ENCODE measurements around the gene SHH. TPM values are rescaled to one million over a fixed set of nuclear protein-coding genes. Genes with fewer than 3 reads are reported as not detected.

The SHH gene
- total and polyA plus RNA-seq, 2 donors (not counting 3 experiments of a cell fraction or from before 2014, with no cell fraction given), result not detected

- dilution Hi-C loops (cut with MboI; ENCODE audit: extremely low pct_ligation_motif_present, low sequenced_read_pairs) (no loop called here), intact Hi-C loops (cut with micrococcal nuclease) (loop anchor here (10.0 kb wide), 1 partner anchor 596 kb away; no protein-coding TSS in a partner anchor)
- no peak for DNase-seq (ENCODE audit: low read depth, low spot score)
- no peaks in the 10 kb centered on the region for H3K36me3 ChIP-seq (ENCODE audit: control insufficient read depth in 2 of 2, extremely low read depth in 1 of 2, insufficient read depth in 2 of 2, low read length in 2 of 2)
- ChIA-PET CTCF (no interaction called here), POLR2A (no interaction called here)
- H2AFZ ChIP-seq (ENCODE audit: low read depth, low read length), result no peak overlapping the region
- H3K9me1 ChIP-seq (replicated peaks; ENCODE audit: control insufficient read depth, extremely low read depth, insufficient read depth, low read length), result no peaks in the 10 kb centered on the region
- H3K9me3 ChIP-seq (replicated peaks; ENCODE audit: control insufficient read depth, insufficient read depth, low read length), result no peaks in the 10 kb centered on the region
- H3K9ac ChIP-seq (replicated peaks; ENCODE audit: extremely low read depth, insufficient read depth, low read length), result no peak overlapping the region
- H3K27me3 ChIP-seq (ENCODE audit: control insufficient read depth in 2 of 2, insufficient read depth in 2 of 2, low read length in 2 of 2), result peaks cover 12 to 28% of the 10 kb centered on the region in 2 experiments
- H4K20me1 ChIP-seq (replicated peaks; ENCODE audit: control insufficient read depth, extremely low read depth, insufficient read depth, low read length), result no peaks in the 10 kb centered on the region
- no TSS peak for BruUV-seq (replicated peaks)
- peaks cover 13% of the 10 kb centered on the region for H3K4me1 ChIP-seq (ENCODE audit: control insufficient read depth, extremely low read depth, insufficient read depth, low read length)
- H3K27ac ChIP-seq (ENCODE audit: insufficient read depth, low read depth, low read length), result no peak overlapping the region
- H3K4me2 ChIP-seq (ENCODE audit: insufficient read depth, low read length), result no peak overlapping the region
- TF ChIP-seq POLR2AphosphoS5 (IDR thresholded peaks at IDR 0.05; ENCODE audit: insufficient read depth, low read depth, low read length) (no peak), FOS (IDR thresholded peaks at IDR 0.05; ENCODE audit: borderline replicate concordance, insufficient read depth, low read length) (no peak)
- FAIRE-seq, result no peak
- H3K4me3 ChIP-seq (replicated peaks in 1 of 3; ENCODE audit: insufficient read depth in 1 of 3, low read depth in 1 of 3, low read length in 3 of 3), result no peak overlapping the region
- no peaks in the 10 kb centered on the region for H3K79me2 ChIP-seq (ENCODE audit: control insufficient read depth, insufficient read depth, low read length)
Measured at GRCh38 chr7:155800301-155800700, 12.0 kb downstream of the SHH start.

GRCh38 chr7:155799514-155799913, 12.7 kb downstream of the SHH start:
- no TSS peak for BruUV-seq (replicated peaks)
- no peaks in the 10 kb centered on the region for H3K9me1 ChIP-seq (replicated peaks; ENCODE audit: control insufficient read depth, extremely low read depth, insufficient read depth, low read length)
- ChIA-PET POLR2A (no interaction called here), CTCF (interaction anchor here (1.6 to 2.4 kb wide), 2 partner anchors 965 to 1017 kb away, joined by 6 to 10 read pairs; no protein-coding TSS in a partner anchor)
- no peaks in the 10 kb centered on the region for H3K36me3 ChIP-seq (ENCODE audit: control insufficient read depth in 2 of 2, extremely low read depth in 1 of 2, insufficient read depth in 2 of 2, low read length in 2 of 2)
- no peak for TF ChIP-seq POLR2AphosphoS5 (IDR thresholded peaks at IDR 0.05; ENCODE audit: insufficient read depth, low read depth, low read length)
- TF ChIP-seq EZH2 (IDR thresholded peaks at IDR 0.05; ENCODE audit: borderline replicate concordance, low read depth, low read length, severe bottlenecking), result no peak
- no peak for TF ChIP-seq FOS (IDR thresholded peaks at IDR 0.05; ENCODE audit: borderline replicate concordance, insufficient read depth, low read length)
- no peak for TF ChIP-seq CTCF (IDR thresholded peaks at IDR 0.05; ENCODE audit: extremely low read depth in 1 of 2, insufficient read depth in 1 of 2, low read depth in 1 of 2, low read length in 2 of 2)
- no peak for TF ChIP-seq MYC (IDR thresholded peaks at IDR 0.05; ENCODE audit: low read depth, low read length)
- TF ChIP-seq GATA2 (IDR thresholded peaks at IDR 0.05; ENCODE audit: insufficient read depth, insufficient read length, low read depth, low read length), result no peak
- TF ChIP-seq POLR2A (IDR thresholded peaks at IDR 0.05; ENCODE audit: low read depth, low read length), result no peak
- H3K4me1 ChIP-seq (ENCODE audit: control insufficient read depth, extremely low read depth, insufficient read depth, low read length), result peaks cover 8% of the 10 kb centered on the region
- H3K27me3 ChIP-seq (ENCODE audit: control insufficient read depth in 2 of 2, insufficient read depth in 2 of 2, low read length in 2 of 2), result peaks cover 12 to 26% of the 10 kb centered on the region in 2 experiments
- no peak for DNase-seq (ENCODE audit: low read depth, low spot score)
- dilution Hi-C loops (cut with MboI; ENCODE audit: extremely low pct_ligation_motif_present, low sequenced_read_pairs) (no loop called here), intact Hi-C loops (cut with micrococcal nuclease) (loop anchor here (5.0 kb wide), 1 partner anchor 1473 kb away; no protein-coding TSS in a partner anchor)
- no peaks in the 10 kb centered on the region for H4K20me1 ChIP-seq (replicated peaks; ENCODE audit: control insufficient read depth, extremely low read depth, insufficient read depth, low read length)
- no peak overlapping the region for H3K4me2 ChIP-seq (ENCODE audit: insufficient read depth, low read length)
- H3K79me2 ChIP-seq (ENCODE audit: control insufficient read depth, insufficient read depth, low read length), result no peaks in the 10 kb centered on the region
- H3K9me3 ChIP-seq (replicated peaks; ENCODE audit: control insufficient read depth, insufficient read depth, low read length), result no peaks in the 10 kb centered on the region
- FAIRE-seq, result peak; percentile 21
- no peak overlapping the region for H2AFZ ChIP-seq (ENCODE audit: low read depth, low read length)
- no peak overlapping the region for H3K4me3 ChIP-seq (replicated peaks in 1 of 3; ENCODE audit: insufficient read depth in 1 of 3, low read depth in 1 of 3, low read length in 3 of 3)
- H3K9ac ChIP-seq (replicated peaks; ENCODE audit: extremely low read depth, insufficient read depth, low read length), result no peak overlapping the region
- H3K27ac ChIP-seq (ENCODE audit: insufficient read depth, low read depth, low read length), result no peak overlapping the region
